ENCODE results near the gene DIPK2B. TPM values are rescaled to one million over a fixed set of nuclear protein-coding genes. Genes with fewer than 3 reads are reported as not detected.

DIPK2B gene
- total RNA-seq, 1 experiment from 2014 or later, result not detected

- no peak overlapping the region for H3K56ac ChIP-seq (ENCODE audit: insufficient read length, low read depth, low read length)
- H3K27ac ChIP-seq (ENCODE audit: insufficient read length, low read depth, low read length), result no peak overlapping the region
- H2BK20ac ChIP-seq (ENCODE audit: low read depth, low read length, poor library complexity, severe bottlenecking), result no peak overlapping the region
- TF ChIP-seq, protein P1, sequence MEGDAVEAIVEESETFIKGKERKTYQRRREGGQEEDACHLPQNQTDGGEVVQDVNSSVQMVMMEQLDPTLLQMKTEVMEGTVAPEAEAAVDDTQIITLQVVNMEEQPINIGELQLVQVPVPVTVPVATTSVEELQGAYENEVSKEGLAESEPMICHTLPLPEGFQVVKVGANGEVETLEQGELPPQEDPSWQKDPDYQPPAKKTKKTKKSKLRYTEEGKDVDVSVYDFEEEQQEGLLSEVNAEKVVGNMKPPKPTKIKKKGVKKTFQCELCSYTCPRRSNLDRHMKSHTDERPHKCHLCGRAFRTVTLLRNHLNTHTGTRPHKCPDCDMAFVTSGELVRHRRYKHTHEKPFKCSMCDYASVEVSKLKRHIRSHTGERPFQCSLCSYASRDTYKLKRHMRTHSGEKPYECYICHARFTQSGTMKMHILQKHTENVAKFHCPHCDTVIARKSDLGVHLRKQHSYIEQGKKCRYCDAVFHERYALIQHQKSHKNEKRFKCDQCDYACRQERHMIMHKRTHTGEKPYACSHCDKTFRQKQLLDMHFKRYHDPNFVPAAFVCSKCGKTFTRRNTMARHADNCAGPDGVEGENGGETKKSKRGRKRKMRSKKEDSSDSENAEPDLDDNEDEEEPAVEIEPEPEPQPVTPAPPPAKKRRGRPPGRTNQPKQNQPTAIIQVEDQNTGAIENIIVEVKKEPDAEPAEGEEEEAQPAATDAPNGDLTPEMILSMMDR (conservative IDR thresholded peaks at IDR 0.05), result no peak
- H2BK12ac ChIP-seq (ENCODE audit: insufficient read length, low read depth, low read length), result no peak overlapping the region
- DNase-seq, result no peak
- H4K20me1 ChIP-seq (ENCODE audit: control insufficient read depth, insufficient read depth, insufficient read length), result no peaks in the 10 kb centered on the region
- WGBS (ENCODE audit: extremely low coverage, insufficient read length, low lambda C conversion rate), result no CpG with 5 or more reads among the region's 6 CpGs
- no peak overlapping the region for H3T11ph ChIP-seq (ENCODE audit: low read length)
- no peak overlapping the region for H3K4ac ChIP-seq (ENCODE audit: low read depth, low read length)
- H2BK120ac ChIP-seq (ENCODE audit: low read depth, low read length, poor library complexity, severe bottlenecking), result no peak overlapping the region
- H3K79me1 ChIP-seq (ENCODE audit: insufficient read depth, low read depth, low read length, poor library complexity, severe bottlenecking), result no peaks in the 10 kb centered on the region
- no peak overlapping the region for H3K18ac ChIP-seq (ENCODE audit: insufficient read length, low read depth, low read length)
- no peak overlapping the region for H2AFZ ChIP-seq (ENCODE audit: low read length)
- peaks cover 42% of the 10 kb centered on the region for H3K9me3 ChIP-seq (ENCODE audit: control insufficient read depth, low read depth, low read length)
- Mint-ChIP-seq H3K27ac (no peak overlapping the region), H3K36me3 (ENCODE audit: insufficient read depth in 1 of 3, low read depth in 3 of 3) (peaks cover 0 to 8% (median 0%) of the 10 kb centered on the region in 3 experiments; a peak in 4 of 7 replicates), H3K9me3 (peaks cover 62% of the 10 kb centered on the region in 2 experiments), H3K4me3 (no peak overlapping the region), H3K4me1 (no peaks in the 10 kb centered on the region), H3K27me3 (ENCODE audit: low read depth) (no peaks in the 10 kb centered on the region)
- H3K14ac ChIP-seq (ENCODE audit: insufficient read depth, low read length), result no peak overlapping the region
- H3K23ac ChIP-seq (ENCODE audit: insufficient read length, low read depth, low read length), result no peak overlapping the region
- H3K23me2 ChIP-seq (ENCODE audit: insufficient read length, low read depth, low read length, poor library complexity, severe bottlenecking), result no peaks in the 10 kb centered on the region
- no peak overlapping the region for H4K5ac ChIP-seq (ENCODE audit: insufficient read length, low read depth, low read length)
- H3K79me2 ChIP-seq (ENCODE audit: insufficient read depth, low read length), result no peaks in the 10 kb centered on the region
- H3K9ac ChIP-seq (ENCODE audit: extremely low read depth, insufficient read length, low read length), result no peak overlapping the region
- H3K27me3 ChIP-seq (ENCODE audit: insufficient read depth, low read length), result no peaks in the 10 kb centered on the region
- no peak overlapping the region for H4K91ac ChIP-seq (ENCODE audit: insufficient read length, low read depth, low read length)
- no peak overlapping the region for H4K8ac ChIP-seq (replicated peaks; ENCODE audit: insufficient read length, low read depth, low read length)
- no peak overlapping the region for H3K4me2 ChIP-seq (ENCODE audit: insufficient read depth, insufficient read length, low read length)
- no peak overlapping the region for H2BK5ac ChIP-seq (ENCODE audit: insufficient read length, low read length)
- H2AK5ac ChIP-seq (ENCODE audit: insufficient read length, low read length), result no peak overlapping the region
- H3K4me1 ChIP-seq (ENCODE audit: insufficient read depth, low read length), result no peaks in the 10 kb centered on the region
- H2BK15ac ChIP-seq (ENCODE audit: low read depth, low read length), result no peak overlapping the region
Measured at GRCh38 chrX:45165726-45166125, 35.0 kb downstream of the DIPK2B start.
